ENCODE results near the gene DYNC1I2.
"Not testable (repeated sequence)": the region's sequence is repeated elsewhere in the genome, so short reads cannot be mapped to it uniquely, and the experiment has no call there.

Gene DYNC1I2

DNA sequence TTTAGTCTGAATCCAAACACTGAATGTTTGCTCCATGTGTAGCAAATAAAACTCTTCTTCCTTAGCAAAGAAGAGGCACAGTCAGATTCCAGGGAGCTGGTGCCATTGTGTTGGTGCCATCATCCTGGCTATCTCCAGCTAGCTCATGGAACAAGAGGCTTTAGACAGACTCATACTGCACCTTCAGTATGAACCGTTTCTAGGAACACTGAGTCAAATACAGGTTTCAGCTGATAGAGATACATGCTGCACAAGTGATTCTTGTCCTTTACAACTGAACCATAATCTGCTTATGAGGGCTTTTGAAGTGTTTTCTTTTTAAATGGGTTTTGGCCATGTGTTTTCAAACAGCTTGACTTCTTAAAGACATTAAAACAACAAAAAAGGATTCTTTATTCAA, 57.9 kb downstream of the DYNC1I2 start:
- DNase-seq (ENCODE audit: low read depth) = no peak
- H3K4me3 ChIP-seq (ENCODE audit: low read depth, low read length) = no peak overlapping the region
- no peak for TF ChIP-seq MYC (IDR thresholded peaks at IDR 0.05; ENCODE audit: low read depth, low read length)
- TF ChIP-seq, protein P1, sequence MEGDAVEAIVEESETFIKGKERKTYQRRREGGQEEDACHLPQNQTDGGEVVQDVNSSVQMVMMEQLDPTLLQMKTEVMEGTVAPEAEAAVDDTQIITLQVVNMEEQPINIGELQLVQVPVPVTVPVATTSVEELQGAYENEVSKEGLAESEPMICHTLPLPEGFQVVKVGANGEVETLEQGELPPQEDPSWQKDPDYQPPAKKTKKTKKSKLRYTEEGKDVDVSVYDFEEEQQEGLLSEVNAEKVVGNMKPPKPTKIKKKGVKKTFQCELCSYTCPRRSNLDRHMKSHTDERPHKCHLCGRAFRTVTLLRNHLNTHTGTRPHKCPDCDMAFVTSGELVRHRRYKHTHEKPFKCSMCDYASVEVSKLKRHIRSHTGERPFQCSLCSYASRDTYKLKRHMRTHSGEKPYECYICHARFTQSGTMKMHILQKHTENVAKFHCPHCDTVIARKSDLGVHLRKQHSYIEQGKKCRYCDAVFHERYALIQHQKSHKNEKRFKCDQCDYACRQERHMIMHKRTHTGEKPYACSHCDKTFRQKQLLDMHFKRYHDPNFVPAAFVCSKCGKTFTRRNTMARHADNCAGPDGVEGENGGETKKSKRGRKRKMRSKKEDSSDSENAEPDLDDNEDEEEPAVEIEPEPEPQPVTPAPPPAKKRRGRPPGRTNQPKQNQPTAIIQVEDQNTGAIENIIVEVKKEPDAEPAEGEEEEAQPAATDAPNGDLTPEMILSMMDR (IDR thresholded peaks at IDR 0.05; ENCODE audit: low read depth, low read length) = no peak

DNA sequence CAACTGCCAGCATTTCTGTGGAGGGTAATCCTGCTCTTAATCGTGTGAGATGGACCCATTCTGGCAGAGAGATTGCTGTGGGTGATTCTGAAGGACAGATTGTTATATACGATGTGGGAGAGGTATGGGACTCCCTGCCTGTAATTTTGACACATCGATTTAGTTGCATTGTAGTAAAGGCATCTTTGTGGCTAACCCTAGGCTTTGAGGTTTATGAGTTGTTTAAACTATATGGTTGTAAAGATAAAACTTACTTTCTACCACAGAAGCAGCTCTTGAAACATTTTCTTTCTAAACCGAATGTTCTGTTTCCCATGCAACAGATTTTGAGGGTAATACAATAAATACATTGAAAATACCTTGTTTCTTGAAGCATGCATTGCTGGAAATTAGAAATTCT, 58.5 kb downstream of the DYNC1I2 start:
- no peak for DNase-seq (ENCODE audit: low read depth)
- TF ChIP-seq POLR2A (IDR thresholded peaks at IDR 0.05; ENCODE audit: extremely low read depth, insufficient read length) (no peak), MYC (IDR thresholded peaks at IDR 0.05; ENCODE audit: low read depth, low read length) (no peak)
- TF ChIP-seq, protein P2, sequence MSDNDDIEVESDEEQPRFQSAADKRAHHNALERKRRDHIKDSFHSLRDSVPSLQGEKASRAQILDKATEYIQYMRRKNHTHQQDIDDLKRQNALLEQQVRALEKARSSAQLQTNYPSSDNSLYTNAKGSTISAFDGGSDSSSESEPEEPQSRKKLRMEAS (IDR thresholded peaks at IDR 0.05; ENCODE audit: low read depth, low read length) = no peak
- TF ChIP-seq, protein P1 (IDR thresholded peaks at IDR 0.05; ENCODE audit: low read depth, low read length) = no peak
- H3K4me3 ChIP-seq (ENCODE audit: low read depth, low read length) = no peak overlapping the region

DNA sequence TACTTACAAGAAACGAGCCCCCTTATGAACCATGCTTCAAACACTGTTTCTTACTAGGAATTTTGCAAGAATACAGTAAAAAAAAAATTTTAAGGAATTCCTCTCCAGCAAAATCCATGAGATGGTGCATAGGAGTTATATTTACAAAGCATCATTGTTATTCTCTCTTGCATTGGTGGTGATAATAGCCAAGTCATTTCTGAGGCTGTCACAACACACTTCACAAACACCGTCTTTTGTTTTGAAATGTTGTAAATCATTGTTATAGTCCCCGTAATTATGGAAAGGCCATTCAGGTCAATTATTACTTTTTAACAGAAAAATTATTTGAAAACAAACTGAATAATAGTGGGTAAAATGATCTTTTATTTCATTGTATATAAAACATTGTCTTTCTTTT, 60.1 kb downstream of the DYNC1I2 start:
- no peak for TF ChIP-seq POLR2A (IDR thresholded peaks at IDR 0.05; ENCODE audit: extremely low read depth, insufficient read length)
- DNase-seq (ENCODE audit: low read depth) = no peak
- H3K4me3 ChIP-seq (ENCODE audit: low read depth, low read length) = no peak overlapping the region

DNA sequence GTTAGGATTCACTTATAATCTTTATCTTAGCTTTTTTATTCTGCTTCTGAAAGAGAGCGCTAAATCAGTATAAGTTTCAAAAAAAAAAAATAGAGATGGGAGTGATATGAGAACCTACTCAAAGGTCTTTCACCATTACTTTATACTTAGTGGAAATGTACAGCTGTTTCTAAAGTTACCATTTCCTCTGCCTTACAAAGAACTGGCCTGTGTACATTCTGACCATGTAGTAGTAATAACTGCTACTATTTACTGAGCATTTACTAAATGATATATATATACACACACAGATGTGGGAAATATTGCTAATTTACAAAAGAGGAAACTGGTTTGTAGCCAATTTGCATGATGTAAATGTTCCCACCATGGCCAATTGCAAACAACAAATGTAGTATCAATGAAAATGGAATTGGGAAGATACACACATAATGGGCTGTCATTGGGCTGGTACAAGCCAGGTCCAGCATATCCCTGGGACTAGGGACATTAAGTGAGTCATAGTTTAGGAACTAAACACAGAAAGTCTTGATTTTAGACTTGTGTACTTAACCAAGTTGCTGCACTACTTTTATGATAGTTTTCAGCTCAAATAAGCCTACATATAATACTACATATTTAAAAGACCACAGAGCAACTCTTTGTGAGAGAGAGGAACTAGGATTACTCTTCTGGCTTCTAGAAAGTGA, 67.1 kb downstream of the DYNC1I2 start:
- TF ChIP-seq MYC (IDR thresholded peaks at IDR 0.05; ENCODE audit: low read depth, low read length) (no peak), POLR2A (IDR thresholded peaks at IDR 0.05; ENCODE audit: extremely low read depth, insufficient read length) (no peak)
- TF ChIP-seq, protein P1 (IDR thresholded peaks at IDR 0.05; ENCODE audit: low read depth, low read length) = no peak
- TF ChIP-seq, protein P2 (IDR thresholded peaks at IDR 0.05; ENCODE audit: low read depth, low read length) = no peak
- no peak for DNase-seq (ENCODE audit: low read depth)
- no peak overlapping the region for H3K4me3 ChIP-seq (ENCODE audit: low read depth, low read length)

DNA sequence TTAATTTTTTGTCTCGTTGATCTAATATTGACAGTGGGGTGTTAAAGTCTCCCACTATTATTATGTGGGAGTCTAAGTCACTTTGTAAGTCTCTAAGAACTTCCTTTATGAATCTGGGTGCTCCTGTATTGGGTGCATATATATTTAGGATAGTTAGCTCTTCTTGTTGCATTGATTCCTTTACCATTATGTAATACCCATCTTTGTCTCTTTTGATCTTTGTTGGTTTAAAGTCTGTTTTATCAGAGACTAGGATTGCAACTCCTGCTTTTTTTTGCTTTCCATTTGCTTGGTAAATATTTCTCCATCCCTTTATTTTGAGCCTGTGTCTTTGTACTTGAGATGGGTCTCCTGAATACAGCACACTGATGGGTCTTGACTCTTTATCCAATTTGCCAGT, 71.5 kb downstream of the DYNC1I2 start:
- H3K4me3 ChIP-seq (ENCODE audit: low read depth, low read length); DNase-seq (ENCODE audit: low read depth): not testable (repeated sequence)

DNA sequence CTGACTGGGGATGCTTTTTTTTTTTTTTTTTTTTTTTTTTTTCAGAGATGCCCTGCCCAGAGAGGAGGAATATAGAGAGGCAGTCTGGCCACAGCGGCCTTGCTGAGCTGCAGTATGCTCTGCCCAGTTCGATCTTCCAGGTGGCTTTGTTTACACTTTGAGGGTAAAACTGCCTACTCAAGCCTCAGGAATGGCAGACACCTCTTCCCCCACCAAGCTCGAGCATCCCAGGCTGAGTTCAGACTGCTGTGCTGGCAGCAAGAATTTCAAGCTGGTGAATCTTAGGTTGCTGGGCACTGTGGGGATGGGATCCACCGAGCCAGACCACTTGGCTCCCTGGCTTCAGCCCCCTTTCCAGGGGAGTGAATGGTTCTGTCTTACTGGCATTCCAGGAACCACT, 73.9 kb downstream of the DYNC1I2 start:
- not testable (repeated sequence) for DNase-seq (ENCODE audit: low read depth); H3K4me3 ChIP-seq (ENCODE audit: low read depth, low read length)

DNA sequence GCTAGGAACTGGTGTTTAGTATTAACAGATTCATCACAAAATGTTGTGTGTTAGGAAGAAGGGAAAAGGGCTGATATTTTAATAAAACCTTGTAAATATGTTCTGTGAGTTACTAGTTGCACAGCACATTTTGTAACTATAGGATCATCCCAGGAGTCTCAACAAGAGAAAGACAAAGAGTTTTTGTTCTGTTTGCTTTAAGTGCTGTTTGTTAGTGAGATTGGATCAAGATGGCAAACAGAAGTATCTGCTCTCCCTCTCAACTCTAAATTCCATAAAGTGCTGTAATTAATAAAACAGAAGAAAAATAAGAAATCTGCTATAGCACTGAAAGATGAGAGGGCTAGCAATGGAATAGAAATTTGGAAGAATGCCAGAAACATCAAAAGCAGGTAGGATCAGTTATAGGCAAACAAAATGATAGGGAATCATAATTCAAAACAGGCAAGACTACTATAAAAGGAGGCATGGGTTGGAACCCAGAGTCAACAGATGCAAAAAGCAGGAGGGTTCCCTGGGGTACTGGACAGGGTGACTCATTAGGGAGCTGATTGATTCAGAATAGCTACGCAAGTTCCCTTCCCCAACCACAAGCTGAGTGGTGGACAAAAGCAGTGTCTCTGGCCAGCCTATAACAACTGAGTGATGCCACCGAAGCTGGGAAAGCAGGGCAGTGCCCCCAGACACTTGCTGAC, 75.8 kb downstream of the DYNC1I2 start:
- no peak overlapping the region for H3K4me3 ChIP-seq (ENCODE audit: low read depth, low read length)
- peak; percentile 86 for DNase-seq (ENCODE audit: low read depth)
- TF ChIP-seq, protein P1 (IDR thresholded peaks at IDR 0.05; ENCODE audit: low read depth, low read length) = no peak
- TF ChIP-seq MYC (IDR thresholded peaks at IDR 0.05; ENCODE audit: low read depth, low read length) = no peak
- TF ChIP-seq, protein P2 (IDR thresholded peaks at IDR 0.05; ENCODE audit: low read depth, low read length) = no peak
- TF ChIP-seq POLR2A (IDR thresholded peaks at IDR 0.05; ENCODE audit: extremely low read depth, insufficient read length) = no peak
